ENCODE data around the gene ST6GAL1. TPM values are rescaled to one million over a fixed set of nuclear protein-coding genes. Genes with fewer than 3 reads are reported as not detected.

Gene ST6GAL1
- total and polyA plus RNA-seq, 2 of the 13 experiments (the other 11 are each of a cell fraction or from before 2014, with no cell fraction given), result 79.9 to 164 TPM

DNA sequence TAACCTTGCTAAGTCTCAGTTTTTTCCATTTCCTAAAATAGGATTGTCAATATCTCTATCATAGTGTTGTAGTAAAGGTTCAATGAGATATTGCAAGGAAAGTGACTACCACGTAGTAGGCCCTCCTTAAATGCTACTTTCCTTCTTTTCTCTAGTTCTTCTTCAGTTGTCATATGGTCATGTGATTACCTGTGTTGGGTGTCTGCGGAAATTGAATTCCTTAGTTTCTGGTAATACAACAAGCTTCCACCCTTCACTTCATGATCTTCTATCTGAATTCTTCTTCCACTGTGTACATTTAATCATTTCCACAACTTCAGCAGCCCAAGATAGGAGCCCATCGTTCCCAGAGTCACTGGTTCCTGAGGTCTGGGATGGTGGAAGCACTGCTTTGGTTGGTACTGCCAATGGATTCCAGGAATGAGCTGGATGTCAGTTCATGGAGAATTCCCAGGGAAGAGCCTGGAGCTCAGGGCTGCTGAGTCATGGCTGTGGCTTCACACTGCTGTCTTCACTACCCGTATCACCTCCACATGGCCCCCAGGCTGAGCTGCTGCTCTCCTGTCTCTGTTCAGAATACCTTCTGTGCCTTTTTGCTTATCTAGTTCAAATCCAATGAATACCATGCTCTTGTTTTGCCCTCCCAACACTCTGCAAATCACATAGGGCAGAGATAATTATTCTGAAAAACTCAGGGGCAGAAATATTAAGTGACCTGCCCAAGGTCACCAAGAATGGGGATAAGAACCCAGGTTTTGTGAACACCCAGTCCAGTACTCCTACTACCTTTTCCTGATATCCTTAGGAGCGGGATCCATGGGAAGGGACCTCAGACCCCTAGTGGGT is 110.4 kb downstream of the ST6GAL1 start:
- CTCF ChIA-PET (ENCODE audit: low intra/inter-chr PET ratio, low total read pairs), result interaction anchor here (0.9 kb wide), 1 partner anchor 192 kb away, joined by 3 read pairs; no protein-coding TSS in a partner anchor
- peaks cover 70% of the 10 kb centered on the region for H3K79me2 ChIP-seq (ENCODE audit: insufficient read depth, low read length)
- in situ Hi-C loops (cut with HindIII; ENCODE audit: extremely low pct_ligation_motif_present, low pct_unique_long_range_greater_than_20kb) (no loop called here), intact Hi-C loops (cut with micrococcal nuclease; ENCODE audit: unreplicated experiment) (loop anchor here (5.0 kb wide), 2 partner anchors 63 to 108 kb away; partner anchors contain the start of gene ST6GAL1)
- H3K36me3 ChIP-seq (replicated peaks in 1 of 2; ENCODE audit: control insufficient read depth in 1 of 2, insufficient read depth in 2 of 2, low read length in 2 of 2), result peaks cover 9 to 25% of the 10 kb centered on the region in 2 experiments
- H3K9me3 ChIP-seq (ENCODE audit: low read length), result no peaks in the 10 kb centered on the region
- ATAC-seq (peak; percentile 78), FAIRE-seq (no peak), DNase-seq (ENCODE audit: low spot score) (peak; percentile 83)
- peak overlapping the region; percentile 99 for H3K27ac ChIP-seq (ENCODE audit: extremely low read length, insufficient read depth, low read length)
- peak overlapping the region; percentile 86 for H3K9ac ChIP-seq (ENCODE audit: insufficient read depth, low read depth, low read length)
- POLR2A ChIA-PET, result interaction anchor here (0.7 to 4.8 kb wide), 38 partner anchors 8 to 943 kb away, joined by 3 to 57 read pairs (median 6); partner anchors contain the start of genes EIF4A2 and ST6GAL1
- WGBS (ENCODE audit: low lambda C conversion rate), result 14% methylated on average over 5 of the region's 5 CpGs
- H3K27me3 ChIP-seq (ENCODE audit: control insufficient read depth in 1 of 2, insufficient read depth in 2 of 2, low read length in 2 of 2), result no peaks in the 10 kb centered on the region; a peak in 1 of 5 replicates
- peaks cover 69% of the 10 kb centered on the region for H3K4me1 ChIP-seq (ENCODE audit: insufficient read depth, low read length)
- H3K4me2 ChIP-seq (ENCODE audit: low read depth, low read length), result peak overlapping the region; percentile 100
- H4K20me1 ChIP-seq (ENCODE audit: insufficient read depth, low read length), result no peaks in the 10 kb centered on the region
- peak overlapping the region; percentile 67 to 82 (median 81) for H3K4me3 ChIP-seq (replicated peaks in 1 of 3; ENCODE audit: insufficient read depth in 1 of 3, low read depth in 2 of 3, low read length in 3 of 3)
- TSS peak; percentile 77 for BruUV-seq (replicated peaks)
- no peak overlapping the region for H2AFZ ChIP-seq (ENCODE audit: low read length)
- TF ChIP-seq ZNF891 (CRISPR knock-in tag; IDR thresholded peaks at IDR 0.05) (no peak), NR3C1 (CRISPR knock-in tag; IDR thresholded peaks at IDR 0.05) (no peak), GTF3A (CRISPR knock-in tag; conservative IDR thresholded peaks at IDR 0.05) (no peak), ZNF138 (CRISPR knock-in tag; IDR thresholded peaks at IDR 0.05; ENCODE audit: low read depth) (no peak), ISX (CRISPR knock-in tag; conservative IDR thresholded peaks at IDR 0.05) (no peak), ZNF296 (CRISPR knock-in tag; conservative IDR thresholded peaks at IDR 0.05) (no peak), FOXA3 (CRISPR knock-in tag; IDR thresholded peaks at IDR 0.05) (no peak), SMAD1 (CRISPR knock-in tag; IDR thresholded peaks at IDR 0.05; ENCODE audit: borderline replicate concordance, low read depth) (no peak), ZKSCAN5 (CRISPR knock-in tag; IDR thresholded peaks at IDR 0.05) (no peak), TBX2 (CRISPR knock-in tag; IDR thresholded peaks at IDR 0.05; ENCODE audit: borderline replicate concordance) (0 out of 2 replicates have a peak, but pooled peaks have one; percentile 29), NCOA2 (CRISPR knock-in tag; IDR thresholded peaks at IDR 0.05) (no peak), CCAR2 (optimal IDR thresholded peaks at IDR 0.05; ENCODE audit: low read depth, low read length) (peak; percentile 34), ZBTB7A (CRISPR knock-in tag; IDR thresholded peaks at IDR 0.05) (no peak), SAP130 (CRISPR knock-in tag; IDR thresholded peaks at IDR 0.05; ENCODE audit: low read depth) (peak; percentile 58; the same call in 1 of the 2 replicates)
- TF ChIP-seq, protein P1, sequence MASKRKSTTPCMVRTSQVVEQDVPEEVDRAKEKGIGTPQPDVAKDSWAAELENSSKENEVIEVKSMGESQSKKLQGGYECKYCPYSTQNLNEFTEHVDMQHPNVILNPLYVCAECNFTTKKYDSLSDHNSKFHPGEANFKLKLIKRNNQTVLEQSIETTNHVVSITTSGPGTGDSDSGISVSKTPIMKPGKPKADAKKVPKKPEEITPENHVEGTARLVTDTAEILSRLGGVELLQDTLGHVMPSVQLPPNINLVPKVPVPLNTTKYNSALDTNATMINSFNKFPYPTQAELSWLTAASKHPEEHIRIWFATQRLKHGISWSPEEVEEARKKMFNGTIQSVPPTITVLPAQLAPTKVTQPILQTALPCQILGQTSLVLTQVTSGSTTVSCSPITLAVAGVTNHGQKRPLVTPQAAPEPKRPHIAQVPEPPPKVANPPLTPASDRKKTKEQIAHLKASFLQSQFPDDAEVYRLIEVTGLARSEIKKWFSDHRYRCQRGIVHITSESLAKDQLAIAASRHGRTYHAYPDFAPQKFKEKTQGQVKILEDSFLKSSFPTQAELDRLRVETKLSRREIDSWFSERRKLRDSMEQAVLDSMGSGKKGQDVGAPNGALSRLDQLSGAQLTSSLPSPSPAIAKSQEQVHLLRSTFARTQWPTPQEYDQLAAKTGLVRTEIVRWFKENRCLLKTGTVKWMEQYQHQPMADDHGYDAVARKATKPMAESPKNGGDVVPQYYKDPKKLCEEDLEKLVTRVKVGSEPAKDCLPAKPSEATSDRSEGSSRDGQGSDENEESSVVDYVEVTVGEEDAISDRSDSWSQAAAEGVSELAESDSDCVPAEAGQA (IDR thresholded peaks at IDR 0.05; ENCODE audit: low read depth), result 0 out of 2 replicates have a peak, but pooled peaks have one; percentile 10
- TF ChIP-seq, protein P1 (CRISPR knock-in tag; IDR thresholded peaks at IDR 0.05; ENCODE audit: borderline replicate concordance), result no peak
- TF ChIP-seq, protein P2, sequence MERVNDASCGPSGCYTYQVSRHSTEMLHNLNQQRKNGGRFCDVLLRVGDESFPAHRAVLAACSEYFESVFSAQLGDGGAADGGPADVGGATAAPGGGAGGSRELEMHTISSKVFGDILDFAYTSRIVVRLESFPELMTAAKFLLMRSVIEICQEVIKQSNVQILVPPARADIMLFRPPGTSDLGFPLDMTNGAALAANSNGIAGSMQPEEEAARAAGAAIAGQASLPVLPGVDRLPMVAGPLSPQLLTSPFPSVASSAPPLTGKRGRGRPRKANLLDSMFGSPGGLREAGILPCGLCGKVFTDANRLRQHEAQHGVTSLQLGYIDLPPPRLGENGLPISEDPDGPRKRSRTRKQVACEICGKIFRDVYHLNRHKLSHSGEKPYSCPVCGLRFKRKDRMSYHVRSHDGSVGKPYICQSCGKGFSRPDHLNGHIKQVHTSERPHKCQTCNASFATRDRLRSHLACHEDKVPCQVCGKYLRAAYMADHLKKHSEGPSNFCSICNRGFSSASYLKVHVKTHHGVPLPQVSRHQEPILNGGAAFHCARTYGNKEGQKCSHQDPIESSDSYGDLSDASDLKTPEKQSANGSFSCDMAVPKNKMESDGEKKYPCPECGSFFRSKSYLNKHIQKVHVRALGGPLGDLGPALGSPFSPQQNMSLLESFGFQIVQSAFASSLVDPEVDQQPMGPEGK (CRISPR knock-in tag; IDR thresholded peaks at IDR 0.05), result 0 out of 2 replicates have a peak, but pooled peaks have one; percentile 16

Data from HepG2 (cell line).